Upper lobe of left lung (tissue), 6 donors: Measurements from ENCODE around the gene RASGRF2. TPM values are rescaled to one million over a fixed set of nuclear protein-coding genes. Genes with fewer than 3 reads are reported as not detected.

Source experiments
- ATAC-seq, 2 donors: fragments of 200-7000 bp; cut with Tn5 transposase; one replicate each; pipeline ENCODE4 v1.9.1; 2022; ENCODE audit warnings: mild to moderate bottlenecking in 2 of 2, moderate library complexity in 2 of 2; ENCODE audit not compliant: low FRiP score in 2 of 2
- DNase-seq, 2 donors: peaks; one replicate each; pipeline ENCODE4 v3.0.0-alpha.2; 2019 to 2020
- H3K27ac ChIP-seq, 4 donors: fragments of 200-600 bp; sonication (generic); one replicate each; pipeline ENCODE4 v1.5.1; 2016 to 2019
- H3K27me3 ChIP-seq, 4 donors: fragments of 200-600 bp; sonication (generic); one replicate each; pipeline ENCODE4 v1.5.1; 2017 to 2019
- H3K36me3 ChIP-seq, 4 donors: fragments of 200-600 bp; sonication (generic); one replicate each; pipeline ENCODE4 v1.5.1; 2016 to 2019
- H3K4me1 ChIP-seq, 4 donors: fragments of 200-600 bp; sonication (generic); one replicate each; pipeline ENCODE4 v1.5.1; 2018 to 2019
- H3K4me3 ChIP-seq, 4 donors: fragments of 200-600 bp; sonication (generic); one replicate each; pipeline ENCODE4 v1.5.1; 2017 to 2019; ENCODE audit warnings: mild to moderate bottlenecking in 2 of 4, moderate library complexity in 1 of 4
- H3K9me3 ChIP-seq, 4 donors: fragments of 200-600 bp; sonication (generic); one replicate each; pipeline ENCODE4 v1.5.1; 2018 to 2019
- EP300 ChIP-seq, 4 donors: sonication (generic); formaldehyde crosslinking; IDR thresholded peaks; one replicate each; pipeline ENCODE4 v1.5.1; 2017; ENCODE audit warnings: antibody characterized with exemption in 4 of 4, control low read depth in 2 of 4
- POLR2A ChIP-seq, 4 donors: fragments of 450-650 bp; IDR thresholded peaks; one replicate each; pipeline ENCODE4 v1.5.1; 2016 to 2017; ENCODE audit warnings: antibody characterized with exemption in 4 of 4, mild to moderate bottlenecking in 2 of 4
- POLR2AphosphoS5 ChIP-seq, 2 donors: sonication (generic); formaldehyde crosslinking; IDR thresholded peaks; one replicate each; pipeline ENCODE4 v1.5.1; 2017; ENCODE audit warnings: antibody characterized with exemption in 2 of 2
- WGBS, 2 donors: methylation state at CpG; one replicate each; pipeline ENCODE4 v1.1.5; 2017 to 2018; 5-methylcytosine and 5-hydroxymethylcytosine counted together
- total RNA-seq, 6 donors: library from RNA; depleted of rRNA in 4 of 6; stranded (reverse); fragments of >200 nt in 4 of 6; gene quantifications; one replicate each; pipeline versions ENCODE4 v1.1.0 to v1.2.1, GENCODE V29; 2016 to 2021
- TF ChIP-seq, protein P1 (sequence below), 6 experiments: fragments of 450-650 bp in 4 of 6; fragments of 200-600 bp in 2 of 6; sonication (generic) in 2 of 6; IDR thresholded peaks; one replicate each; pipeline ENCODE4 v1.5.1; 2016 to 2019; ENCODE audit warnings: antibody characterized with exemption in 6 of 6
- donor health status: DM: no; HTN: no; CAD: no; lungs with moderate emphysema.
- donor health status: DM: no; HTN: yes; CAD: no; lungs with severe emphysema.

RASGRF2 gene
- total RNA-seq, 6 donors from 2014 or later: 1.5 to 10.5 (median 4.9) TPM

DNA sequence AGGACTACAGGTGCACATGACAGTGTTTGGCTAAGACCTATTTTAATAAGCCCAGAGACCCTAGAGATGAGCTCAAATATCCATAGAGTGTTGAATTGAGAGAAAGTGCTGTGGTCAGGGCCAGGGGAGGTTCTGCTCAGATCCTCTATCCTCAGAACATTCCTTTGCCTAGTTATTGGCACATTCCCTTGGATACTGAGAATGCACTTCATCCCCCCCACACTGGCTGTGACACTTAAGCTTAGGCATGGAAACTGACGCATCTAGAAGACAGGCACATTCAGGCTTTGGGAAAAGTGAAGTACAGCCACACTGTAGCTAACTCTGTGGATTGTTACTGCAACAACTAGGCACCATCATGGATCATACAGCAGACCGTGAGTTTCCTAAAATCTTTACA is 27.1 kb upstream of the RASGRF2 start:
- TF ChIP-seq POLR2A (IDR thresholded peaks at IDR 0.05) (no peak), EP300 (IDR thresholded peaks at IDR 0.05) (no peak), POLR2AphosphoS5 (IDR thresholded peaks at IDR 0.05) (no peak)
- TF ChIP-seq, protein P1, sequence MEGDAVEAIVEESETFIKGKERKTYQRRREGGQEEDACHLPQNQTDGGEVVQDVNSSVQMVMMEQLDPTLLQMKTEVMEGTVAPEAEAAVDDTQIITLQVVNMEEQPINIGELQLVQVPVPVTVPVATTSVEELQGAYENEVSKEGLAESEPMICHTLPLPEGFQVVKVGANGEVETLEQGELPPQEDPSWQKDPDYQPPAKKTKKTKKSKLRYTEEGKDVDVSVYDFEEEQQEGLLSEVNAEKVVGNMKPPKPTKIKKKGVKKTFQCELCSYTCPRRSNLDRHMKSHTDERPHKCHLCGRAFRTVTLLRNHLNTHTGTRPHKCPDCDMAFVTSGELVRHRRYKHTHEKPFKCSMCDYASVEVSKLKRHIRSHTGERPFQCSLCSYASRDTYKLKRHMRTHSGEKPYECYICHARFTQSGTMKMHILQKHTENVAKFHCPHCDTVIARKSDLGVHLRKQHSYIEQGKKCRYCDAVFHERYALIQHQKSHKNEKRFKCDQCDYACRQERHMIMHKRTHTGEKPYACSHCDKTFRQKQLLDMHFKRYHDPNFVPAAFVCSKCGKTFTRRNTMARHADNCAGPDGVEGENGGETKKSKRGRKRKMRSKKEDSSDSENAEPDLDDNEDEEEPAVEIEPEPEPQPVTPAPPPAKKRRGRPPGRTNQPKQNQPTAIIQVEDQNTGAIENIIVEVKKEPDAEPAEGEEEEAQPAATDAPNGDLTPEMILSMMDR (IDR thresholded peaks at IDR 0.05): no peak
- H3K4me1 ChIP-seq: no peaks in the 10 kb centered on the region
- 82 to 92% methylated on average over 2 of the region's 2 CpGs for WGBS, 2 donors
- DNase-seq (no peak), ATAC-seq (no peak)
- H3K27me3 ChIP-seq: no peaks in the 10 kb centered on the region
- no peak overlapping the region for H3K27ac ChIP-seq
- no peaks in the 10 kb centered on the region for H3K36me3 ChIP-seq
- no peak overlapping the region for H3K4me3 ChIP-seq
- H3K9me3 ChIP-seq: no peaks in the 10 kb centered on the region

DNA sequence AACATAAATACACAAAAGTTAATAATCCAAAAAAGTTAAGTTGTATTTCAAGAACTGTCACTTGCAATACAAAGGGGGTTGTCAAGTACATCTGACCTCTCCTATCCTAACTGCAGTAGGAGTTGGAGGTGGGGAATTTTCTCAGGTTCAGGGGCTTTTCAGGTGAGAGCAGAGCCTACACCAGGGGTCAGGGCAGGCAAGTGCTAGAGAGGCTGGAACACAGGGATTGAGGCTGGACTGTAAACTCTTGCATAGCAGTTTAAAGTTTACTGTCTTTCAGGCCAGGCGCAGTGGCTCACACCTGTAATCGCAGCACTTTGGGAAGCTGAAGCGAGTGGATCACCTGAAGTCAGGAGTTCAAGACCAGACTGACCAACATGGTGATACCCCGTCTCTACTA is 25.4 kb upstream of the RASGRF2 start:
- 96 to 100% methylated on average over 4 of the region's 4 CpGs for WGBS, 2 donors
- H3K27me3 ChIP-seq: no peaks in the 10 kb centered on the region
- no peaks in the 10 kb centered on the region for H3K4me1 ChIP-seq
- H3K4me3 ChIP-seq: no peak overlapping the region
- DNase-seq: no peak
- ATAC-seq: no peak
- no peak for TF ChIP-seq EP300 (IDR thresholded peaks at IDR 0.05)
- H3K27ac ChIP-seq: no peak overlapping the region
- no peaks in the 10 kb centered on the region for H3K9me3 ChIP-seq
- no peaks in the 10 kb centered on the region for H3K36me3 ChIP-seq

DNA sequence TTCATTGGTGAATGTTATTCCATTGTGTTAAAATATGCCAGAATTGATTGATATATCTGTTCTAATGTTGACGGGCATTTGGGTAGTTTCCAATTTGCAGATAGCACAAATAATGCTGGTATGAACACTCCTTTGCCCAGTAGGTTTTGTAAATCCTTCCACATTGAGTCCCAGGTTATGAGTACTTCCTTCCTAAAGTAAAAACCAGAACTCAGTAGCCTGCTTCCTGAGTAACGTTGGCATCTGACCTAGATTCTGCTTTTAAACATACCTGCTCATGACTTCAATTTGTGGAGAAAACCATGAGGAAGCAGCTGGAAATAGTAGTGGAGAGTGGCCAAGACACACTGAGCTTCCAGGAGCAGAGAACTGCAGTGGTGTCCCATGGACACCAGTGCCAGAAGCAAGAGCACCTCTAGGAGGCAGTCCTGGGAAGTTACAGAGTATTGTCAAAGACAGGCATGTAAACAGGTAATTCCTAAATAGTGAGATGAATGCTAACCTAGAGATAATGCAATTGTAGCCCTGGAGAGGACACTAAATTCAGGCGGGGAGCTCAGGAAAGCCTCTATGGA is 24.3 kb upstream of the RASGRF2 start:
- no peaks in the 10 kb centered on the region for H3K9me3 ChIP-seq
- WGBS, 2 donors: 53 to 54% methylated on average over 3 of the region's 3 CpGs
- no peak overlapping the region for H3K27ac ChIP-seq
- no peaks in the 10 kb centered on the region for H3K27me3 ChIP-seq
- no peaks in the 10 kb centered on the region for H3K4me1 ChIP-seq
- ATAC-seq (no peak), DNase-seq (no peak)
- no peak overlapping the region for H3K4me3 ChIP-seq
- TF ChIP-seq EP300 (IDR thresholded peaks at IDR 0.05) (no peak), POLR2A (IDR thresholded peaks at IDR 0.05) (no peak), POLR2AphosphoS5 (IDR thresholded peaks at IDR 0.05) (no peak)
- TF ChIP-seq, protein P1 (IDR thresholded peaks at IDR 0.05): no peak
- H3K36me3 ChIP-seq: no peaks in the 10 kb centered on the region

DNA sequence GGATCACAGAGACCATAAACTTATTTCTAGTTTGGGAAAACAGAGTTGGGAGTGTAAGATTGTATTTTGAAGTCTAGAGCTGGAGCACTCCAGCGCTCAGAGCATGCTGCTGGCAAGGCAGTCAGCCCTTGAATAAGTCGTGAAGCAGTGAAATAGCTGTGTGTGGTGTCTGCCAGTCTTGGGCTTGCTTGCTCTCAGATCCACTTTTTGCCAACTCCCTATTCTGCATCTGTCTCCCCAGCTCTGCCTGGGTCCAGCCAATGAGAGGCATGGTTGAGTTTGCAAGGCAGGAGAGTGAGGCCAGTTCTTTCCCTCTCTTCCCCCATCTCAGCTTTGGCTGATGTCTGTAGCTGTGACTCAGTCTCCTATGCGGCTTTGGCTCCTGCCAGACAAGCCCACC is 23.3 kb upstream of the RASGRF2 start:
- no peak for ATAC-seq
- no peaks in the 10 kb centered on the region for H3K27me3 ChIP-seq
- 82 to 94% methylated on average over 3 of the region's 3 CpGs for WGBS, 2 donors

DNA sequence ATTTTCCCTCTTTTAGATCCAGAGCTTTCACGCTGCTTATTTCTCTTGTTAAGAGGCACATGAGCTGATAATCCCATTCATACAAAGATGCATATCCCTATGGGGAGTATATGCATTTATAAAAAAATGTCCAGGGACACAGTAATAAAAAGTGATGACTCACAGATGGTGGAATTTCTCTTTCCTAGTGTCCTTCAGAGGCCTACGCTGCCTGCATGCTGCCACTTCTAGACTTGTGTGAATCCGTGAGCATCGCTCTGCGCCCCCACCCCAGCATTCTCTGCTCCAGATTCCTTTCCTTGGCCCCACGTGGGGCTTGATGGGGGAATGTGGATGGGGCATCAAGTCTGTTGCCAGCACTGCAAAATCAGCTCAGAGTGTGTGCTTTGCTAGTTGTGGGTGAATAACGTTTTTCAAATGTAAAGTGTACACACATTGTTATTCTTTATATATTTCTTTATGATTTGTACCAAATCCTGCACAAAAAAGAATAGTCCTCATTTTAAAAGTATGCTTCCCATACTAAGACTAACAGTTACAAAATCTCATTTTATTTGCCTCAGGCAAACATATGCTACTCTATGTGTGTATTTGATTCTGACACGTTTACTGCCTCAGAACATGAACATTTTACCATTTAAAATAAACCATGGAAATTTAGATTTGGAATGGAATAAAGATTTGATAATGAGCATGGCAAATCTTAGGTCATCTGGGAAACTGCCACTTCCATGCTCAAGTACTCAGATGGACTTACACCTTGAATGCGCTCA is 22.4 kb upstream of the RASGRF2 start:
- ATAC-seq: no peak
- WGBS, 2 donors: 82 to 86% methylated on average over 9 of the region's 9 CpGs
- Histone ChIP-seq H3K36me3 (no peaks in the 10 kb centered on the region), H3K4me1 (no peaks in the 10 kb centered on the region), H3K9me3 (no peaks in the 10 kb centered on the region), H3K4me3 (no peak overlapping the region), H3K27ac (no peak overlapping the region), H3K27me3 (no peaks in the 10 kb centered on the region)
- TF ChIP-seq POLR2A (IDR thresholded peaks at IDR 0.05) (no peak), EP300 (IDR thresholded peaks at IDR 0.05) (no peak), POLR2AphosphoS5 (IDR thresholded peaks at IDR 0.05) (no peak)
- TF ChIP-seq, protein P1 (IDR thresholded peaks at IDR 0.05): no peak
- DNase-seq: no peak

More for the DNA sequence above, 23.3 kb upstream of the RASGRF2 start:
- Histone ChIP-seq H3K9me3 (no peaks in the 10 kb centered on the region), H3K4me1 (no peaks in the 10 kb centered on the region), H3K27ac (no peak overlapping the region), H3K36me3 (no peaks in the 10 kb centered on the region), H3K4me3 (no peak overlapping the region)
- TF ChIP-seq EP300 (IDR thresholded peaks at IDR 0.05): no peak
- TF ChIP-seq POLR2AphosphoS5 (IDR thresholded peaks at IDR 0.05): no peak
- TF ChIP-seq, protein P1 (IDR thresholded peaks at IDR 0.05): no peak
- no peak for TF ChIP-seq POLR2A (IDR thresholded peaks at IDR 0.05)
- no peak for DNase-seq
